IPS DF 4.7 (cell line): Measurements from ENCODE around the gene PDLIM7.

ENCODE experiments used
- DNase-seq: peaks from one replicate; pipeline ENCODE4 v3.0.0-alpha.2; 2013; ENCODE audit warnings: low spot score; ENCODE audit errors: extremely low read depth

Gene PDLIM7

DNA sequence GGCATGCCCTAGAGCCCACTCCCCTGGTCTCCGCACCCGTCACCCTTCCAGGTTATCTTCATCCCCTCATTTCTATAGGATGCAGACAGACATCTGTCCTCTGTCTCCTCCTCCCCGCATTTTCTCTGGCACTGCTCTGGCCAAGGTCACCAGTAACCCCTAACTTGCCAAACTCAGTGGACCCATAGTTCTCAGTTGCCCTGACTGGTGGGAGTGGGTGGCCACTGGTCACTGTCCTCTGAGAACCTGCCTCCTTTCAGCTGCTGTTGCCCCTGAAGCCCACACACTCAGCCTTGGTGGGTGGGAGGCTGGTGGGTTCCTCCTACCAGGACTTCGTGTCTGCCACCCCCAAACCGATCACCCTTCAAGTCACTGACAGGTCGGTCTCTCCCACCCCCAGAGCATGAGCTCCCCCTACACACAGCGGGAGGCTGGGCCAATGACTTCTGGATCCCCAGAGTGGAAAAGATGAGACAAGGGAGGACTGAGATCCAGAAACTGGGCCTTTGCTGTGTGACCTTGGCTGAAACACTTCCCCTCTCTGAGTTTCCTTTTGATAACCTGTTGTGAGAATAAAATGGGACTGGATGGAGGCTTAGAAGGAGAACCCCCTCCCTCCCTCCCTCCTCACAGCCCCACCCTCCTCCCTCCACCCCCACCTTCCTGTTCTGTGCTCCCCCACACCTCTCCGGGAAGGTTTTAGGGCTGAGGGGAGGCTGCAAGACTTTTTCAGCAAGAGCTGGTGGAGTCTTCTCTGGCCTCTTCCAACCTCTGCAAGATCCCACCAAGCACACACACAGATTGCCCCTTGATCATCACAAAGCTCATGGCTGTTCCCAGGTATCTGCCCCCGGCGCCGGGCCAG lies 21.6 kb downstream of the PDLIM7 start:
- DNase-seq, result no peak

DNA sequence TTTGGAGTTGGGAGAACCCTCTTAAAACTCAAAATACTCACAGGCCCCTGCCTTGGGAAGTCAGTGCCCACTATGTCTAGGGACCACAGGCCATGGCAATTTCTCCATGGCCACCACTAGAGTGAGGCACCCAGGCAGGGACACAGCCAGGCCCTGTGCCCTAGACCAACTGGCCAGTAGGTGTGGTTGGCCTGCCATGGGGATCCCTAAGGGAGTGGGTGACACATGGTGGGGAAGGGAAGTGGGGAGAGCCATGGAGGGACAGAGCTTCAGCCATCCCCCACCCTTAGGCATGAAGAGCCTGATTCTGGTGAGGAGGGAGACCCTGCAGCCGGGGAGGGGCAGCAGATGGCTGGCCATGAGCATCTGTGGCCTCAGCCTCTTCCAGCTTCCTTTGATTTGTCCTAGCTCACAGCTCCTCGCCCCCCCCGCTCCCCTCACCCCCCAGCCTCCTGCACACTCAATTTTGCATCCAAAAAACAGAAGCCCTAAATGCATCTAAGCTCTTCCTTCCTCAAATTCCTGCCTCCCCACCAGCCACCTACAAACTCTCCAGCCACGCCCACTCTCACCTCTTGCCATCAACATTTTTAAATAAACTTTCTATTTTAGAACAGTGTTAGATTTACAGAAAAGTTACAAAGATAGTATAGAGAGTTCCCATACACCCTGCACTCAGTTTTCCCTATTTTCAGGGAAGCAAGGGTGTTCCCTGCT lies 22.4 kb downstream of the PDLIM7 start:
- no peak for DNase-seq

DNA sequence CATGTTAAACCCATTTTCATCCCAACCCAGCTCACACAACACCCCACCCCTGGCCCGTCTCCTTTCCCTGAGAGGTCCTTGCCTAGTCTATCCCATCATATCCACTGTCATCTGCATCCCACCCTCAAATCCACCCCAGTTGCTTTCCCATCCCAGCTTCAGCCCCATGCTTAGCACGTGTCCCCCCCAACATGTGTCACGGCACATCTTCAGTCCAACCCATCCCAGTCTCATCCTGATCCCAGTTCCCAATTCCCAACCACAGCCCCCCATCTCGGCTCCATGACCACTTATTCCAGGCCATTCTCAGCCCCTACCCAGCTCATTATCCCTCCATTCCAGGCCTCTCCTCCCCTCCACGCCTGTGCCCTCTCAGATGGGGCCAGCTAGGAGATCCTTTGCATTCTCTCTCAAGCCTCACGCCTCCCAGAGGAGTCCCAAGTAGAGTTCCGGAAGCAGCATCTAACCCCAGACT lies 23.4 kb downstream of the PDLIM7 start:
- DNase-seq, result no peak

DNA sequence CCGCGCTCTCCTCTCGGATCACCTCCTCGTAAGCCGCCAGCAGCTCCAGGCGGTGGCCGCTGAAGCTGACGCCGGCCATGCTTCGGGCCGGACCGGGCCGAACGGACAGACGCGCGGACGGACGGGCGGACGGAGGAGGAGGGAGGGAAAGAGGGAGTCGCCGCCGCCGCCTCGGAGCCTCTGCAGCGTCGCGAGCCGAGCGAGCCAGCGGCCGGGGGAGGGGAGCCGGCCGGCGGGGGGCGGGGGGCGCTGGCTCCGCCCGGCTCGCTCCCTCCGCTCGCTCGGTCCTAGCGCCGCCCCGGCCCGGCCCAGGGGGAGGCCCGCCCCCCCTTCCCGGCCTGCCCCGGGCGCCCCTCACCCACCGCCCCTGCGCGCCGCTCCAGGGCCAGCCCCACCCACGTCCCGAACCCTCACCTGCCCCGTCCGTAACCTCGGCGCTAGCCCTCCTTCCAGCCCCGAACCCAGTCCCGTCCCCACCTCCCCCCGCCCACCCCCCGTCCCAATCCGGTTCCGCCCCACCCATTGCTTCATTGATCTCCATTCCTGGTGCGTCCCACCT lies 23.9 kb downstream of the PDLIM7 start, which contains the start of gene DBN1:
Gene DBN1 (minus strand): TSS at position 192 of the 559 bp plus-strand sequence. CDS start 113 bp downstream, at position 79.
- DNase-seq, result no peak

DNA sequence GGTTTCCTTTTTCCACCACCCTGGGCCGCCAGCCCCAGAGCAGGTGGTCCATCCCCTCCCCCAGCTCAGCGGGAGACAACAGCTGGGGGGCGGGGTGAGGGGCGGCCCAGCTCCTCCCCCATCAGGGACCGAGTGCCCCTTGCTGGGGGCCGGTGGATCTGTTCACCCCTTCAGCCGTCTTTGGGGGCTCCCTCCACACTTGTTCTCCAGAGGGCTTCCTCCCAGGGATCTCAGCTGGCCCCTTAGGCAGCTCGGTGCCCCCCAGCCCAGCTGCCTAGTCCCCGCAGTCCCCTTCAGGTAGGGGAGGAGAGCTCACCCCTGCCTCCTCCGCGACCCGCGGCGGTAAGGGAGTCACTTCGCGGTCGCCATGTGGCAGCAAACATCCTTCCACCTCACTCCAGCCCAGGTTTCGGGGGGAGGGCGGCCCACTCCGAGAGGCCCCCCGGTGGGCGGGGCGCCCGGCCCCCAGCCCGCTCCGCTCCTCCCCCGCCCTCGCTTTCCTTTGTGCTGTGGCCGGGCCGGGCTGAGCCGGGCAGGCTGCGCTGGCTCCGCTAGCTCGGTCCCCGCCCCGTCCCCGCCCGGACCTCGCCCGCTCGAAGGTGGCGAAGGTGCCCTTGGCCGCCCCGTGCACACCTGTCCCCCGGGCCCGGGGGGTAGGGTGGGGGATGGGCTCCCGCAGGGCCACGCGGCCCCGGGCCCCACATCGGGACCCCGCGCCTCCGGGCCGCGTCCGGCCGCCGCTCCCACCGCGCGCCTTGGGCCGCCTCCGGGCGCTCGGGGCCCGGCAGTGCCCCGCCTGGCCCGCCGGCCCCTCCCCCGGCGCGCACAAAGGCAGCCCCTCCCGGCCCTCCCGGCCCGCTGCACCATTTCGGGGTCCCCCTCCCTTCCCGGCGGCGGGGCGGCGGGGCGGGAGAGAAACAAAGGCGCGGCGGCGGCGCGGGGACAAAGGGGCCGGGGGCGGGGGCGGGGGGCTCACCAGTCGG lies 24.7 kb downstream of the PDLIM7 start:
- DNase-seq, result no peak

DNA sequence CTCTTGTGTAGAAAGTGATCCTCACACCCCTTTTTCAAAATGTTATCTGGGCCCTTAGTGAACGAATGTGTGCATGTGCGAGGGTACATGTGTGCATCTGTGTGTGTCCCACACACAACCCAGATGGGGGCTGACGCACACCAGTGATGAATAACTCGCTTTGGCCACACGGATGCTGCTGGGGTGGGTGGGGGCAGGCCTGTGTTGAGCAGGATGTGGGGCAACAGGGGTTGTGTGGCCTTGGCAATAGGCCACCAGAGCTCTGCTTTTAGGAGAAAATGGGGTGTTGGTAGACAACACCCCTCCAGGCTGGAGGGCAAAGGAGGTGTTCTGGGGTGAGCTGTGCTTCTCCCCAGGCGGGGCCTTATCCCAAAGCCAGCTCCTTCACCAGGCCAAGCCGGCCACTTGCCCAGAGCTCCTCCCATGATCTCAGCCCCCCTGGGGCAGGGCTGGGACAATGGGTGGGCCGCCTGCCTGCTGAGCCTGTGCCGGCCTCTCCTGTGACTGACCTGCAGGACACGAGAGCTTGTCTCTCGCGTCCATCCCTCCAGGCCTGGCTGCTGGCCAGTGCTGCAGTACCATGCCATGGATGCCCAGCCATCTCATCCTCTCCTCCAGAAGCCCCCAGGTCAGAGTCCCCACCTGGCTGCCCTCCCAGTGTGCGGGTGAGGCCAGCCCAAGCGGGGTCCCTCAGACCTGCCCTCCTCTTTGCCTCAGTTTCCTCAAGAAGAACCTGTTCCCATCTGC lies 25.6 kb downstream of the PDLIM7 start:
- no peak for DNase-seq

DNA sequence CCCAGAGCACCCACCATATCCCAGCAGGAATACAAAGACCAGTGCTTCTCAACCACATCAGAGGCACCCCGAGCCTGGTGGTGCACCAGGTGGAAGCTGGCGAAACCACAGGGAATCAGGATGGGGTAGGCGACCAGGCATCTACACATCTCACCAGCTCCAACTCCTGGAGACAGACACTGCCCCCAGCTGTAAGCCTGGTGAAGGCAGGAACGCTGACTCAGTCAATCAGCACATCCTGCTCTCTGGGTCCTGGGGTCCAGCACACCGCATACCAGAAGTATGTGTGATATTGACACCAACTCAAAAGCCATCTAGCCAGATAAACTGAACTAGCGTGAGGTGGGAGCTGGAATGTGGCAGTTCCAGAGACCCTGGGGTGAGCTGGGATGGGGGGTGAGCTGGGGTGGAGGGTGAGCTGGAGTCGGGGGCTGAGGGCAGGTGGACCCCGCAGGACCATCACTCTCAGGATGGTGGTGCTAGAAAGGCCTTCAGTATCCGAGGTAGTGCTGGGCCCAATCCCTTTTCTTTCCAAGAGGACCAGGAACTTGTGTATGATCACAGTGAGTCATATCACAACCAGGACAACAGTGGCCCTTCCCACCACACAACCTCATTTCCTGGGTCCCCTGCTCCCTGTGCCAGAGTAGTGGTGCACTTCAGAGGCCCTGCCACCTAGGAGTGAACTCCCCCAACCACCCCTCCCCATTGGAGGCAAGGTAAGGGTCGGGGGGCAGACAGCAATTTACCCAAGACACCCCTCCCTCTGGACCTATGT lies 26.5 kb downstream of the PDLIM7 start:
- DNase-seq, result no peak

DNA sequence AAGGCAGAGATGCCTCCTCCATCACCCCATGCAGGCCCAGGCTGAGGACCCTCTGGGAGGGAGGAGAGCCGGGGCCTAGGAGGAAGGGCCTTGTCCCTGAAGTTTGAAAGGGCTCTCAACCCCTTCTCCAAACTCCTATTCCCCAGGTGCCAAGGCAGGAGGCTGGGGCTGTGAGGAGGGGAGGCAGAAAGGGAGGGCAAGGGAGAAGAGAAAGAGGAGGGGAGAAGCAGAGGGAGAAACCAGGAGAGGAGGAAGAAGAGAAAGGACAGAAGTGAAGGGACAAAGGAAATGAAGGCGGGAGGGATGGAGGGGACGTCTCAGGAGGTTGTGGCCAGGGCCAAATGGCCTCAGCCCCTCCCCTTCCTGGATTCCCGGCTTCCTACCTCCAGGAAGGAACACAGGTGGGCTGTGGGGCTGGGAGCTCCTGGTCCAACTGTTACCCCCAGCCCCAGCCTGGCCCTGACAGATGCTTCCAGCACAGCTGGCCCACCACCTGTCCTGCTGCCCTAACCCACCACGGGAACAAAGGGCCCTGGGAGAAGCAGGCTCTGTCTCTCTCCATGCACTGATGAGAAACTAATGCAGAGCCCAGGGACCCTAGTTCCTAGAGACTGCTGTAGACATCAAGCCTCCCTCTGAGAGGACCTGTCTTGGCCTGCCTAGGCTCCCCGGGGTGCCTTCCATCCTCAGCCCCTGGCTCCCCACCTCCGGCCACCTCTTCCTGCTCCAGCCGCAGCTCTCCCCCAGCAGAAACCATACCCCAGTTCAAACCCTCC lies 27.5 kb downstream of the PDLIM7 start:
- DNase-seq, result no peak

DNA sequence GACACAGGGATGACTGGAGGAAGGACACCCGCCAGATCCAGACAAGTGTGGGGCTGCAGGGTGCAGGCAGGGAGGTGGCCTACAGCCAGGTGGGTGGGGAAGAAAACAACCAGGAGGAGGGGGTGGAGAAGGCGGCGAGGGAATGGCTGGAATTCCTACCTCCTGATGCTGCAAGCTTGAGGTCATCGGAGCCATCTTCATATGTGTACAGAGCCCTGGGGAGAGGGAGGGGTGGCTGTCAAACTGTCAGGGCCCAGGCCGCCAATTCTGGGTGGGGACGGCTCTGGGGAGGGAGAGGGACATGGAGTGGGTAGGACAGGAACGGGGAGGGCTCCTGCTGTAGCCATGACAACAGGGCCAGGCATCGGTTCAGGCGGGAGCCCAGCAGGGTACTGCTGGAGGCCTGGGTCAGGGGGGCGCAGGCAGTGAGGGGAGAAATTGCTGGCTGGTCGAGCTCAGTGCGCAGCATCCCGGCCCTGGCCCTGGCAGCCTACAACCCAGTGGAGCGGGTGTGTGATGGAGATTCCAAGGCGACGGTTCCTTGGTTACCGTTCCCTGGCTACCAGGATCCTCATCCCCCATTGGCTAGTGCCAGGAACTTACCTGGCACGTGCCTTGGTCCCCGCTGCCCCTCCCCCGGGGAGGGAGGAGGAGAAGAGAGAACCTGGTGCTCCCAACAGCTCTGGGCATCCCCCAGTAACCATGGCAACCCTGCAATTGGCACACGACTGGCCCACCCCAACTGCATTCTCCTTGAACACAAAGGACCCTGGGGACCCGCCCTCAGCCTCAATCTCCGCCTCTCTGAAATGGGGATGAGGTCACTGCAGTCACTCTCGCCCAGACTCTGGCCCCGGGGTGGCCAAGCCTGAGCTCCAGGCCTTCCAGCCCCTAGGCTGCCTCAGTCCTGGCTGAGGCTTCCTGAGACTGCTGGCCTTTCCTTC lies 28.4 kb downstream of the PDLIM7 start:
- no peak for DNase-seq

DNA sequence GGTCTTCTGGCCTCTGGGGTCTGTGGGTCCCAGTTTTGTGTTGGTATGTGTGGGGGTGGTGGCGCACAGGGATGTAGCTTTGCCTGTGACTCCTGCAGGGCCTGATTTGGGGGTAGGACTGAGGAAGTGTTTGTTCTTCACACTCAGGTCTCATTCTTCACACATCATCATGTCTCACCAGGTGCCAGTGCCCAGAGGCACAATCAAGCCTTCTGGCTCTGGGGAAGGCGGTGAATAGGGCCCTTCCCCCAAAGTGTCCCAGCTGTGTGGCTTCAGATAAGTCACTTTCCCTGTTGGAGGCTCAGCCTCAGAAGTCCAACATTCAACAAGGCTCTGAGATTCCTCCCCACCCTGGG lies 29.1 kb downstream of the PDLIM7 start:
- no peak for DNase-seq

DNA sequence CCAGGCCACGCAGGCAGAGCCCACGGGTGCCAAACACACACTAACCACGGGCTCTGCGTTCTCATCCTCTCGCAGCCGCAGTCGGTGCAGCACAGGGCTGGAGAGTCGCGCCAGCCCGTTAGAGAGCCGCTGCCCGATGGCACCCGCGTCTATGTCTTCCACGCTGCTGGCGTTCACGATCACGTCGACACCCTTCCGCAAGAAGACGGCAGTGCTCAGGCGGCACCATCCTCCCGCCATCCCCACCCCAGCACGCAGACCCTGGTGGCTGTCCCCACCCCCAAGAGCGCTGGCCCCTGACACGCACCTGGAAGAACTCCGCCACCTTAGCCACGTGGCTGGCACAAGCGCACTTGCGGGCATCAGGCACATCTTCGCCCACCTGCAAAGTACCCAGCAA lies 30.0 kb downstream of the PDLIM7 start:
- no peak for DNase-seq

DNA sequence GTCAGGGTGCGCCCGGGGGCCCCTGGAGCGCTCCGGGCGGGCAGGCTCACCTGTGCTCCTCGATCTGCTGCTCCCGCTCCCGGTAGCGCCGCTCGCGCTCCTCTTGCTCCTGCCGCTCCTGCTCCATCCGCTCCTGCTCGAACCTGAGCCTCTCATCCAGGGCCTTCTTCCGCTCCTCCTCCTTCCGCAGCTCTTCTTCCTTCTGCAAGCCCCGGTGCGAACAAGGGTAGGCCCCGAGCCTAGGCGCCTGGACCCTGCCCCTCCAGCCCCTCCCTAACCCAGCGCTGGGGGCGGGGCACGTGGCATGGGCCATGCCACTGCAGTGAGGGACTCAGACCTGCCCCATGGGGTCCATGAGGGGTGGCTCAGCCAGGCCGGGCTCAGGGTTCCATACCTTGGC lies 30.5 kb downstream of the PDLIM7 start:
- DNase-seq, result no peak

DNA sequence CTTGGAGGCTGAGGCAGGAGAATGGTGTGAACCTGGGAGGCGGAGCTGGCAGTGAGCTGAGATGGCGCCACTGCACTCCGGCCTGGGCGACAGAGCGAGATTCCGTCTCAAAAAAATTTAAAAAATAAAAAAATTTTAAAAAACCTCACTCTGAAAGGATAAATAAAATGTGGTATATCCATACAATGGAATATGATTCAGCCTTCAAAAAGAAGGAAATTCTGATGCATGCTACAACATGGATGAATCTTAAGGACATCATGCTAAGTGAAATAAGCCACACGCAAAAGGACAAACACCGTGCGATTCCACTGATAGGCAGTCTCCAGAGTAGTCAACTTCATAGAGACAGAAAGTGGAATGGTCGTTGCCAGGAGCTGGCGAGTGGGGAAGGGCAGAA lies 32.4 kb downstream of the PDLIM7 start:
- DNase-seq, result no peak

DNA sequence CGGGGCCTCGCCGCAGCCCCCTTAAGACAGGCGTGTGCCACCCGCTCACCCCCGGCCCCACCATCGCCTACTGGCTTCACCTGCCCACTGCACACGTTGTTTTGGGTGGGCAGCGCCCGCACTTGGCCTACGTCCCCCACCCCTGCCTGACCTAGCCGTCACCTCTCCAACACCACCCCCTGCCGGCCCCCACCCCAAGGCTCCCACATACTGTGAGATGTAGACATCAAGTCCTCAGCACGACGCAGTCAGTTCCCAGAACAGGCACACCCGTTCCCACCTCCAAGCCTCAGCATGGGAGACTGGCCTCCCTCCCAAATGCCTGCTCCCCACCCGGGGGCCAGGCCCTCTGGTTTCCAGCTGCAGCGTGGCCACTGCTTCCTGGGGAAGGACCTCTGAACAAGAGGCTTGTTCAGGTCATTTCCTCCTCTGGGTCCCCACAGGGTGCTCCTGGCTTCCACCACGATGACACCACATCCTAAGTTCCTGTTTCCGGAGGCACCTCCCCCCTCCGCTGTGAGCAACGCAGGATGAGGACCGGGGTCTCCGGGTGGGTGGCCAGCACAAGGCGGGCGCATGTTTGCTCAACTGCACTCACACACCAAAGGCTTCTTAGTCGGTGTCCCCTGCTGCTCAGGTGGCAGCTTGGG lies 35.3 kb downstream of the PDLIM7 start:
- DNase-seq, result no peak

DNA sequence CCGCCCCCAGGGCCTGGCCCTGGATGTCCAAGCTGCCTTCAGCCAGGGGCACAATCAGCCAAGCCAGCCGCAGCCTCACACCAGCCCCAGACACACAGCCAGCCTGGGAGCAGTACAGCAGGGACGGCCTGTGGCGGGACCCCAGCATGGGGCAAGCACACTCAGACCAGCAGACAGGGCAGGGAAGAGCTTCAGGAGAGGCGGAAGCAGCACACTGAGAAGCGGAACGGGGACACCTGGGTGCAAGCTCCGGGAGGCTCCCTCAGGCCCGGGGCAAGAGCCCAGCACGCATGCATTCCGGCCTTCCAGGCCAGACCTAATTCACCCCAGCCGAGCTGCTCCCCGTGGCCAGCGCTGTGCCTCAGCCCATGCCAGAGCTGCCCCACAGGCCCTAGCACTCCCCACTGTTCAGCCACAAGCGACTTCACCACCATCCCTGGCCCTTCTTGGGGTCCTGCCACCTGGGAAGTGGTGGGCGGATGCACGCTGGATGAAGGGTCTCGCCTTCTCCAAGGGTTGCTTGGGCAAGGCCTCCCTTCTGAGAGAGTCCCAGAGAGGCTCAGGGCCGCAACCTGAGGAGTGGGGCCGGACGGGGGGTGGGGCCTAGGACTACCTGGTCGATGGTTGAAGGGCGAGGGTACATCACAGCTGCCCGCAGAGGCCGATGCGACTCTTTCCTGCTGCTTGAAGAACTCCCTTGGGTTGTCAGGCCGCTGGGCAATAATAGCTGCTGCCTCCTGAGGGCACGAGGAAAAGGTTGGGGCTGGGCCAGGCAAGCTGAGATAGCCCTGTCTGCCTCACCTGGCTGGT lies 37.4 kb downstream of the PDLIM7 start:
- DNase-seq, result no peak

DNA sequence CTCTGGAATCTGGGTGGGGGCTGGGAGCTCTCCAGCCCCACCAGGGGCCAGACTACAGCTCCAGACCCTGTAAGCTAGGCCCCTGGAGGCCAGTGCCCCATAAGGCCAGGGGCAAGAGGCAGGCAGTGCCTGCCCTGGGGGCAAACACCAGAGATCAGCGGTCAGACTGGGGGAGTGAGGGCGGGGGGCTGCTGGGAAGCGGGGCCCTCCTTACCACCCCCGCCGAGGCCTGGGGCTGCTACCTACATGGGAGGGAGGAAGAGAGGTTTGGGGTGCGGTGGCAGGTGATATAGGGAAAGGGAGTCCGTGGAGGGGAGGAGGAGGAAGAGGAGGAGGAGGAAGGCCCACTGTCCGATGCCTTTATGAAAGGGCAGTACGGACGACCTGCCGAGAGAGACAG lies 38.0 kb downstream of the PDLIM7 start:
- DNase-seq, result no peak
